T-helper 2 cell treated with Interferon-gamma antibody and Interleukin-4, amounts not matched to agents 100 ng/mL and 5 ng/mL, for 36 hours (primary cell): ENCODE results near the gene DDC. TPM values are rescaled to one million over a fixed set of nuclear protein-coding genes. Genes with fewer than 3 reads are reported as not detected.

Experiments
- intact Hi-C: fragments of 100-400 bp; cut with micrococcal nuclease; formaldehyde crosslinking; loops from one replicate; pipeline ENCODE4 v1.15.1; 2023
- total RNA-seq: library from RNA; stranded (reverse); gene quantifications from 2 replicates; pipeline ENCODE4 v1.2.3, GENCODE V29; 2022

Gene DDC
- total RNA-seq, 1 donor from 2014 or later, result not detected

GRCh38 chr7:50421043-50421442 is 144.2 kb downstream of the DDC start:
- intact Hi-C loops, result no loop called here

- intact Hi-C loops, result loop anchor here (1.0 to 2.0 kb wide), 5 partner anchors 50 to 326 kb away; no protein-coding TSS in a partner anchor
Observed at GRCh38 chr7:50418526-50419290, 146.5 kb downstream of the DDC start.

- intact Hi-C loops, result loop anchor here (1.0 to 2.0 kb wide), 5 partner anchors 49 to 326 kb away; no protein-coding TSS in a partner anchor
Observed at GRCh38 chr7:50418086-50418515, 147.1 kb downstream of the DDC start.

GRCh38 chr7:50416527-50417182 is 148.6 kb downstream of the DDC start:
- intact Hi-C loops, result no loop called here

GRCh38 chr7:50415844-50416364 is 149.3 kb downstream of the DDC start:
- intact Hi-C loops, result loop anchor here (2.0 kb wide), 1 partner anchor 19 kb away; no protein-coding TSS in a partner anchor

- intact Hi-C loops, result no loop called here
Observed at GRCh38 chr7:50413561-50413960, 151.6 kb downstream of the DDC start.

GRCh38 chr7:50412973-50413372 is 152.2 kb downstream of the DDC start:
- intact Hi-C loops, result no loop called here

- intact Hi-C loops, result no loop called here
Observed at GRCh38 chr7:50411332-50411731, 153.9 kb downstream of the DDC start.

- intact Hi-C loops, result no loop called here
Observed at GRCh38 chr7:50409856-50410745, 155.1 kb downstream of the DDC start.

Other genes with a start within 250 kb of the DDC start
- 36.3 and 37.8 TPM in 2 replicates for gene FIGNL1, start 115.1 kb downstream of the DDC start, total RNA-seq
- gene GRB10, start 217.5 kb upstream of the DDC start, total RNA-seq, result 3.7 and 4.5 TPM in 2 replicates